HEK293 (cell line): ENCODE results near the gene TNKS1BP1.

Source experiments
- CTCF ChIA-PET: fragments of 350-600 bp; formaldehyde crosslinking; extraction: SDS; loops from one replicate; lab custom pipeline; 2021; ENCODE audit warnings: antibody characterized with exemption; lab: Yijun Ruan, JAX
- POLR2A ChIA-PET: fragments of 300-600 bp; formaldehyde crosslinking; extraction: SDS; loops from one replicate; lab custom pipeline; 2020; ENCODE audit warnings: antibody characterized with exemption, inconsistent platforms; lab: Yijun Ruan, JAX
- H3K27ac ChIP-seq: fragments of 200-500 bp; sonication (Bioruptor generic); 2 replicates; pipeline ENCODE4 v1.5.1; 2014; ENCODE audit warnings: low read depth, low read length, control low read depth, inconsistent platforms; ENCODE audit errors: extremely low read depth
- H3K36me3 ChIP-seq, 2 experiments: fragments of 200-500 bp in 1 of 2; sonication (Bioruptor generic) in 1 of 2; 1 replicate in 1 of 2; 2 replicates in 1 of 2; pipeline ENCODE4 v1.5.1; 2014 to 2017; ENCODE audit warnings: inconsistent platforms in 2 of 2, low read length in 2 of 2; ENCODE audit not compliant: control insufficient read depth in 2 of 2, insufficient read depth in 1 of 2
- H3K4me1 ChIP-seq: fragments of 200-500 bp; sonication (Bioruptor generic); 2 replicates; pipeline ENCODE4 v1.5.1; 2014; ENCODE audit warnings: mild to moderate bottlenecking, low read length, inconsistent platforms; ENCODE audit not compliant: control insufficient read depth, insufficient read depth
- H3K4me3 ChIP-seq: 2 replicates; pipeline ENCODE4 v1.5.1; 2011; ENCODE audit warnings: low read depth, mild to moderate bottlenecking, control low read depth, low read length, moderate library complexity
- H3K9me3 ChIP-seq: fragments of 200-500 bp; sonication (Bioruptor generic); 2 replicates; pipeline ENCODE4 v1.5.1; 2014; ENCODE audit warnings: low read depth, low read length, inconsistent platforms; ENCODE audit not compliant: control insufficient read depth, insufficient read depth
- BCL11B ChIP-seq: fragments of 450-650 bp; formaldehyde crosslinking; IDR thresholded peaks from 2 replicates; pipeline ENCODE4 v1.5.1; 2016; ENCODE audit warnings: low read depth, missing biosample characterization, missing genetic modification characterization
- GLIS2 ChIP-seq: fragments of 450-650 bp; formaldehyde crosslinking; IDR thresholded peaks from 2 replicates; pipeline ENCODE4 v1.5.1; 2016; ENCODE audit warnings: missing biosample characterization, missing genetic modification characterization
- KLF1 ChIP-seq: fragments of 450-650 bp; formaldehyde crosslinking; IDR thresholded peaks from 2 replicates; pipeline ENCODE4 v1.5.1; 2016; ENCODE audit warnings: missing biosample characterization, missing genetic modification characterization
- PRDM1 ChIP-seq: fragments of 450-650 bp; formaldehyde crosslinking; IDR thresholded peaks from 2 replicates; pipeline ENCODE4; 2016; ENCODE audit warnings: missing biosample characterization, missing genetic modification characterization
- SCRT1 ChIP-seq: fragments of 450-650 bp; formaldehyde crosslinking; IDR thresholded peaks from 2 replicates; pipeline ENCODE4 v1.5.1; 2016; ENCODE audit warnings: missing biosample characterization, missing genetic modification characterization, borderline replicate concordance
- ZBTB21 ChIP-seq: fragments of 450-650 bp; formaldehyde crosslinking; IDR thresholded peaks from 2 replicates; pipeline ENCODE4 v1.5.1; 2017; ENCODE audit warnings: missing biosample characterization, missing genetic modification characterization
- ZEB2 ChIP-seq: fragments of 450-650 bp; formaldehyde crosslinking; IDR thresholded peaks from 2 replicates; pipeline ENCODE4 v1.5.1; 2016; ENCODE audit warnings: missing biosample characterization, missing genetic modification characterization
- ZNF157 ChIP-seq: fragments of 450-650 bp; formaldehyde crosslinking; IDR thresholded peaks from 2 replicates; pipeline ENCODE4 v1.5.1; 2016; ENCODE audit warnings: missing biosample characterization, missing genetic modification characterization
- ZNF19 ChIP-seq: fragments of 450-650 bp; formaldehyde crosslinking; IDR thresholded peaks from 2 replicates; pipeline ENCODE4; 2016; ENCODE audit warnings: missing biosample characterization, missing genetic modification characterization, low read depth
- ZNF221 ChIP-seq: fragments of 450-650 bp; formaldehyde crosslinking; IDR thresholded peaks from 2 replicates; pipeline ENCODE4 v1.5.1; 2017; ENCODE audit warnings: missing biosample characterization, missing genetic modification characterization, borderline replicate concordance
- ZNF302 ChIP-seq: fragments of 450-650 bp; formaldehyde crosslinking; IDR thresholded peaks from 2 replicates; pipeline ENCODE4 v1.5.1; 2016; ENCODE audit warnings: missing biosample characterization, missing genetic modification characterization, low read depth
- ZNF514 ChIP-seq: fragments of 450-650 bp; formaldehyde crosslinking; IDR thresholded peaks from 2 replicates; pipeline ENCODE4 v1.5.1; 2016; ENCODE audit warnings: missing biosample characterization, missing genetic modification characterization
- ZNF518A ChIP-seq: fragments of 450-650 bp; formaldehyde crosslinking; conservative IDR thresholded peaks from 2 replicates; pipeline ENCODE4 v1.5.1; 2016; ENCODE audit warnings: low read depth, missing biosample characterization, missing genetic modification characterization
- ZNF548 ChIP-seq: fragments of 450-650 bp; formaldehyde crosslinking; IDR thresholded peaks from 2 replicates; pipeline ENCODE4 v1.5.1; 2016; ENCODE audit warnings: missing biosample characterization, missing genetic modification characterization
- ZNF580 ChIP-seq: fragments of 450-650 bp; formaldehyde crosslinking; IDR thresholded peaks from 2 replicates; pipeline ENCODE4 v1.5.1; 2016; ENCODE audit warnings: missing biosample characterization, missing genetic modification characterization
- ZNF596 ChIP-seq: fragments of 450-650 bp; IDR thresholded peaks from 2 replicates; pipeline ENCODE4 v1.5.0; 2018; ENCODE audit warnings: missing biosample characterization, mild to moderate bottlenecking, missing genetic modification characterization, moderate library complexity
- ZNF692 ChIP-seq: fragments of 450-650 bp; formaldehyde crosslinking; IDR thresholded peaks from 2 replicates; pipeline ENCODE4 v1.5.1; 2016; ENCODE audit warnings: missing biosample characterization, missing genetic modification characterization
- ZNF830 ChIP-seq: fragments of 450-650 bp; IDR thresholded peaks from 2 replicates; pipeline ENCODE4 v1.5.0; 2018; ENCODE audit warnings: missing biosample characterization, missing genetic modification characterization, low read depth, mild to moderate bottlenecking, moderate library complexity

Gene TNKS1BP1

GRCh38 chr11:57262157-57262556 is 62.6 kb downstream of the TNKS1BP1 start:
- Histone ChIP-seq H3K9me3 (no peaks in the 10 kb centered on the region), H3K4me1 (no peaks in the 10 kb centered on the region), H3K36me3 (no peaks in the 10 kb centered on the region), H3K4me3 (no peak overlapping the region), H3K27ac (no peak overlapping the region)
- POLR2A ChIA-PET, result no interaction called here
- CTCF ChIA-PET, result no interaction called here
- TF ChIP-seq SCRT1 (no peak), PRDM1 (tag by site-specific recombination) (no peak), ZNF580 (no peak), ZNF302 (tag by site-specific recombination) (no peak), ZNF221 (tag by site-specific recombination) (no peak), BCL11B (no peak), ZNF518A (tag by site-specific recombination) (no peak), ZNF548 (tag by site-specific recombination) (no peak), ZEB2 (tag by site-specific recombination) (no peak), KLF1 (tag by site-specific recombination) (no peak), ZNF157 (tag by site-specific recombination) (no peak), ZBTB21 (tag by site-specific recombination) (no peak), ZNF596 (tag by site-specific recombination) (no peak)

- H3K4me1 ChIP-seq, result no peaks in the 10 kb centered on the region
- H3K4me3 ChIP-seq, result no peak overlapping the region
- H3K27ac ChIP-seq, result no peak overlapping the region
- CTCF ChIA-PET, result interaction anchor here (2.8 kb wide), 1 partner anchor 12 kb away, joined by 13 read pairs; no protein-coding TSS in a partner anchor
- TF ChIP-seq ZNF514 (tag by site-specific recombination), result no peak
- TF ChIP-seq ZNF19 (tag by site-specific recombination), result no peak
- no peak for TF ChIP-seq GLIS2
- no peak for TF ChIP-seq ZNF830
- no peak for TF ChIP-seq ZNF692 (tag by site-specific recombination)
- no peaks in the 10 kb centered on the region for H3K36me3 ChIP-seq
- POLR2A ChIA-PET, result no interaction called here
- no peaks in the 10 kb centered on the region for H3K9me3 ChIP-seq
These were observed 63.6 kb downstream of the TNKS1BP1 start for GRCh38 chr11:57260937-57261783.
